ENCODE measurements around the gene CNP. TPM values are rescaled to one million over a fixed set of nuclear protein-coding genes. Genes with fewer than 3 reads are reported as not detected.

The CNP gene
- total and polyA plus RNA-seq, 8 donors, result 26.3 to 45.8 (median 32.1) TPM

DNA sequence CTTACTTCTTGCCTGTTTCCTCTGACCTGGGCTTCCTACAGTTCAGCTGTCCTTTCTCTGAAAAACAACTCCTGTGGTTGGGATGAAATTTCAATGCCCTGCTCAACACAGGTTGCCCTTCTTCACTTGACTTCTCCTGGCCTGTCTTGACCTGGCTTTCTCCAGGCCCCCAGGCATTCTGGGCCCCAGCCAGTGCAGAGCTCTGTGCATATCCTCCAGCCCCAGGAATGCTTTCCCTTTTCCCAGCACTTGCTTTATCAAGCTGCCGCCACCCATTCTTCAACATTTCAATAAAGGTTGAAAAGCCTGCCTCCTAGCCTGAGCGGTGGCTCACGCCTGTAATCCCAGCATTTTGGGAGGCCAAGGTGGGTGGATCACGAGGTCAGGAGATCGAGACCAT, 25.4 kb upstream of the CNP start:
- H3K9me3 ChIP-seq, result no peaks in the 10 kb centered on the region
- no peak for FAIRE-seq
- no peaks in the 10 kb centered on the region for H3K36me3 ChIP-seq
- WGBS, 2 donors, result 92 to 95% methylated on average over 5 of the region's 5 CpGs
- no peak overlapping the region for H3K4me3 ChIP-seq
- H3K4me1 ChIP-seq, result peaks cover 8 to 18% (median 15%) of the 10 kb centered on the region in 3 donors
- DNase-seq, result no peak
- no peak overlapping the region for H3K27ac ChIP-seq
- TF ChIP-seq, protein P1, sequence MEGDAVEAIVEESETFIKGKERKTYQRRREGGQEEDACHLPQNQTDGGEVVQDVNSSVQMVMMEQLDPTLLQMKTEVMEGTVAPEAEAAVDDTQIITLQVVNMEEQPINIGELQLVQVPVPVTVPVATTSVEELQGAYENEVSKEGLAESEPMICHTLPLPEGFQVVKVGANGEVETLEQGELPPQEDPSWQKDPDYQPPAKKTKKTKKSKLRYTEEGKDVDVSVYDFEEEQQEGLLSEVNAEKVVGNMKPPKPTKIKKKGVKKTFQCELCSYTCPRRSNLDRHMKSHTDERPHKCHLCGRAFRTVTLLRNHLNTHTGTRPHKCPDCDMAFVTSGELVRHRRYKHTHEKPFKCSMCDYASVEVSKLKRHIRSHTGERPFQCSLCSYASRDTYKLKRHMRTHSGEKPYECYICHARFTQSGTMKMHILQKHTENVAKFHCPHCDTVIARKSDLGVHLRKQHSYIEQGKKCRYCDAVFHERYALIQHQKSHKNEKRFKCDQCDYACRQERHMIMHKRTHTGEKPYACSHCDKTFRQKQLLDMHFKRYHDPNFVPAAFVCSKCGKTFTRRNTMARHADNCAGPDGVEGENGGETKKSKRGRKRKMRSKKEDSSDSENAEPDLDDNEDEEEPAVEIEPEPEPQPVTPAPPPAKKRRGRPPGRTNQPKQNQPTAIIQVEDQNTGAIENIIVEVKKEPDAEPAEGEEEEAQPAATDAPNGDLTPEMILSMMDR (IDR thresholded peaks at IDR 0.05), result no peak
- H3K27me3 ChIP-seq, result no peaks in the 10 kb centered on the region
- intact Hi-C loops (cut with DNase I), result no loop called here
- ATAC-seq, result no peak

DNA sequence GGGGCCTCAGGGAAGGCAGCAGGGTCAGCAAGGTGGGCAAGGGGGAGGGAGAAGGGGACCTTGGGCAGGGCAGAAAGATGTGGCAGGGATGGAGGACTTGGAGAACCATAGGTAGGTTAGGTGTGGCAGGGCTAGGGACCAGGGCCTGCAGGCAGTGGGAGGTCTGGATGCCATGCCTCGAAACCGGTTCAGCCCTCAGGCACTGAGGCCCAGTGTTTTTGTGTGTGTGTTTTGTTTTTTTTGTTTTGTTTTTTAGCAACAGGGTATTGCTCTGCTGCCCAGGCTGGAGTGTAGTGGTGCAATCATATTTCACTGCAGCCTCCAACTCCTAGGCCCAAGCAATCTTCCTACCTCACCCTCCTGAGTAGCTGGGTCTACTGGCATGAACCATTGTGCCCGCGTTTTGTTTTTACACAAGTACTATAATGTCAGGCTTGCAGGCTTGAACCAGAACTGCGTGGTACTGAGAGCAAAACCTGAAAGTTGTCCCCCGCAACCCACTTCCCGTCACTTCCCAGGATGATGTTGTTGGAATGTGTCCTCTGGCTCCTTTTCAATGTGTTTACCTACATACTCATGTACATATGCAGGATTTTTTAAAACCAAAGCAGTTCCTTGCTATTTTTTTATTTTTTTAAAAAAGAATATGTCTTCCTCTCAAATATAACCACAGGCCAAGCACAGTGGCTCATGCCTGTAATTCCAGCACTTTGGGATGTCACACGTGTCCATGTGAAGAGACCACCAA, 23.8 kb upstream of the CNP start:
- no peak overlapping the region for H3K27ac ChIP-seq
- no peak for DNase-seq
- no peak overlapping the region for H3K4me3 ChIP-seq
- H3K27me3 ChIP-seq, result no peaks in the 10 kb centered on the region
- intact Hi-C loops (cut with DNase I), result no loop called here
- WGBS, 2 donors, result 96 to 99% methylated on average over 8 of the region's 8 CpGs
- peaks cover 8 to 17% (median 11%) of the 10 kb centered on the region in 3 donors for H3K4me1 ChIP-seq
- H3K9me3 ChIP-seq, result no peaks in the 10 kb centered on the region
- FAIRE-seq, result no peak
- TF ChIP-seq, protein P1 (IDR thresholded peaks at IDR 0.05), result no peak
- ATAC-seq, result no peak
- H3K36me3 ChIP-seq, result no peaks in the 10 kb centered on the region

DNA sequence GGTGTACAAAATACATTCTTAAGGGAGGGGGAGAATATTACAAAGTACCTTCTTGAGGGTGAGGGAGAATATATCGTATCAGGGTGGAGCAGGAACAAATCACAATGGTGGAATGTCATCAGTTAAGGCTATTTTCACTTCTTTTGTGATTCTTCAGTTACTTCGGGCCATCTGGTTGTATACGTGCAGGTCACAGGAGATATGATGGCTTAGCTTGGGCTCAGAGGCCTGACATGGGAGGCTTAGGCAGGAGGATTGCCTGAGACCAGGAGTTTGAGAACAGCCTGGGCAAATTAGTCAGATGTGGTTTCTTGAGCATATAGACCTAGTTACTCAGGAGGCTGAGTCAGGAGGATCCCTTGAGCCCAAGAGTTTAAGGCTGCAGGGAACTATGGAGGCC, 23.1 kb upstream of the CNP start:
- TF ChIP-seq, protein P1 (IDR thresholded peaks at IDR 0.05), result no peak
- Histone ChIP-seq H3K27ac (no peak overlapping the region), H3K36me3 (no peaks in the 10 kb centered on the region), H3K4me1 (peaks cover 1 to 10% (median 4%) of the 10 kb centered on the region in 3 donors), H3K9me3 (no peaks in the 10 kb centered on the region), H3K27me3 (no peaks in the 10 kb centered on the region), H3K4me3 (no peak overlapping the region)
- no peak for ATAC-seq
- intact Hi-C loops (cut with DNase I), result no loop called here
- FAIRE-seq, result no peak
- DNase-seq, result no peak
- WGBS, 2 donors, result 88 to 95% methylated on average over 3 of the region's 3 CpGs

DNA sequence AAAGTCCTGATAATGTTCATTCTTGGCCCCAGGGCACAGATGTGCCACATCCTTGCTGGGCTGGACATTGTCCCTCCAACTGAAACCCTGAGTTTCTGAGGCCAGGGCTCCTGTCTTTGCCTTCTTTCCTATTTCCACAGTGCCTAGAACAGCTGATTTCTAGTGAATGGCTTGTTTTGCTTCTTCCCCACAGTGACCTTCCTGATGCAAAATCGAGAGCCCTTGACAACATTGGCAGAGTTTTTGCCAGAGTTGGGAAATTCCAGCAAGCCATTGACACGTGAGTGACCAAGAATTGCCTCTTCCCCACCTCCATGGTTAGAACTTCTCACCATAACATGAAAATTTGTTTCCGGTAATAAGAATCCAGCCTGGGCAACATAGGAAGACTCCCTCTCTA, 21.7 kb upstream of the CNP start:
- DNase-seq (no peak), FAIRE-seq (no peak), ATAC-seq (peak in 3 of 4 donors; percentile 27 to 43 (median 30))
- intact Hi-C loops (cut with DNase I), result no loop called here
- H3K27ac ChIP-seq, result no peak overlapping the region
- H3K9me3 ChIP-seq, result no peaks in the 10 kb centered on the region
- WGBS, 2 donors, result 51 to 54% methylated on average over 3 of the region's 3 CpGs
- H3K4me3 ChIP-seq, result no peak overlapping the region
- H3K27me3 ChIP-seq, result no peaks in the 10 kb centered on the region
- TF ChIP-seq, protein P1 (IDR thresholded peaks at IDR 0.05), result no peak
- H3K36me3 ChIP-seq, result no peaks in the 10 kb centered on the region
- peaks cover 0 to 5% (median 0%) of the 10 kb centered on the region in 3 donors for H3K4me1 ChIP-seq

DNA sequence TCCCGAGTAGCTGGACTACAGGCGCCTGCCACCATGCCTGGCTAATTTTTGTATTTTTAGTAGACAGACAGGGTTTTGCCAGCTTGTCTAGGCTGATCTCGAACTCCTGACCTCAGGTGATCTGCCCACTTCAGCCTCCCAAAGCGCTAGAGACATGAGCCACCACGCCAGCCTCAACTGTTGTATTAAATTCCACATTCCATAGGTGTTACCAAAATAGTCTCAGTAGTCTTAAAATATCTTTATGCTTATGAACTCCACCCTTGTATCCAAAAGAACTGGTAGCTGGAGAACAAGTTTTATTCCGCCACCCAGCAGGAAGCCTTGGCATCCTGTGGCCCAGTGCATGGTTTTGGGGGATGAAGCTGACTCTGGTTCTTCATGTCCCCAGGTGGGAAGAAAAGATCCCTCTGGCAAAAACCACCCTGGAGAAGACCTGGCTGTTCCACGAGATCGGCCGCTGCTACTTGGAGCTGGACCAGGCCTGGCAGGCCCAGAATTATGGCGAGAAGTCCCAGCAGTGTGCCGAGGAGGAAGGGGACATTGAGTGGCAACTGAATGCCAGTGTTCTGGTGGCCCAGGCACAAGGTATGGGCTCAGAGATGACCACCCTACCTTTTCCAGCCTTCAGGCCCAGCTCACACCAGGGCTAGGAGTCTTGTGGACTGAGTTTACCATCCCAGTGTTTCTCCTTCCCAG, 17.7 kb upstream of the CNP start:
- no peak for ATAC-seq
- intact Hi-C loops (cut with DNase I), result no loop called here
- Histone ChIP-seq H3K27me3 (no peaks in the 10 kb centered on the region), H3K9me3 (no peaks in the 10 kb centered on the region), H3K36me3 (no peaks in the 10 kb centered on the region), H3K4me1 (peaks cover 0 to 5% (median 0%) of the 10 kb centered on the region in 3 donors), H3K4me3 (no peak overlapping the region), H3K27ac (no peak overlapping the region)
- no peak for FAIRE-seq
- 82 to 86% methylated on average over 11 of the region's 11 CpGs for whole genome bisulfite sequencing, 2 donors
- DNase-seq, result no peak
- TF ChIP-seq, protein P1 (IDR thresholded peaks at IDR 0.05), result no peak

Data from pancreas (tissue), 10 donors.